ENCODE measurements around the gene C20orf202. TPM values are rescaled to one million over a fixed set of nuclear protein-coding genes. Genes with fewer than 3 reads are reported as not detected.

C20orf202 gene
- polyA plus RNA-seq, 3 donors: 0.12 TPM; not detected in 2

DNA sequence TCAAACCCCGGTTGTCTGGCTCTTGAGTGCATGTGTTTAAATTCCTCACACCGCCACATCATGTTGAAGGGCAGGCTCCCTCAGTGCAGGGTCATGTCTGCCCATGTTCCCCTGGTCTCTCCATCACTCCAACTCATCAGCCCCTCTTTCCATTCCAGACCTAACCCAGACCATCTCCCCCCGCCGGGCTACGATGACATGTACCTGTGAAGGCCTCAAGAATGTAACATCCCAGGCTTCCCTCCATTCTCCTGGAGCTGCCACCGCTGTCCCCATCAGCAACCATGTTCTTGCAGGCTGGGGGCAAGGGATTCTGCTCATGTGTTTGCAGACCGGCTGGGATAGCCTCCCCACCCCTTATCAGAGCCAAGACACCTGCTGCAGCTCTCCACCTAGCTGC, 38.4 kb upstream of the C20orf202 start:
- Histone ChIP-seq H3K4me1 (ENCODE audit: control insufficient read depth in 1 of 2, insufficient read depth in 2 of 2, low read length in 2 of 2) (no peaks in the 10 kb centered on the region), H3K4me3 (replicated peaks in 1 of 3; ENCODE audit: low read depth in 2 of 3, low read length in 3 of 3) (no peak overlapping the region), H3K79me2 (ENCODE audit: insufficient read depth, low read length) (no peaks in the 10 kb centered on the region), H2AFZ (ENCODE audit: insufficient read depth, low read depth, low read length, poor library complexity, severe bottlenecking) (no peak overlapping the region), H4K20me1 (ENCODE audit: insufficient read depth, low read length) (peaks cover 39% of the 10 kb centered on the region), H3K27ac (ENCODE audit: low read depth in 1 of 2, low read length in 2 of 2) (no peak overlapping the region), H3K27me3 (ENCODE audit: control insufficient read depth in 2 of 2, insufficient read depth in 2 of 2, low read length in 2 of 2) (no peaks in the 10 kb centered on the region), H3K4me2 (replicated peaks; ENCODE audit: extremely low read depth, low read length, poor library complexity, severe bottlenecking) (no peak overlapping the region), H3K9ac (ENCODE audit: insufficient read depth, low read length, poor library complexity, severe bottlenecking) (no peak overlapping the region), H3K9me3 (replicated peaks in 1 of 2; ENCODE audit: control insufficient read depth in 1 of 2, insufficient read depth in 1 of 2, low read length in 2 of 2) (no peaks in the 10 kb centered on the region), H3K36me3 (replicated peaks in 1 of 2; ENCODE audit: control insufficient read depth in 1 of 2, insufficient read depth in 2 of 2, low read length in 2 of 2) (peaks cover 96 to 99% of the 10 kb centered on the region in 2 donors)
- Mint-ChIP-seq H3K27ac (no peak overlapping the region), H3K9me3 (peaks cover 0 to 3% (median 0%) of the 10 kb centered on the region in 7 donors), H3K4me1 (peaks cover 7% of the 10 kb centered on the region), H3K27me3 (ENCODE audit: low read depth in 3 of 3) (peaks cover 0 to 2% (median 0%) of the 10 kb centered on the region in 3 donors), H3K4me3 (no peak overlapping the region), H3K36me3 (peaks cover 87 to 92% of the 10 kb centered on the region in 2 donors)
- WGBS (ENCODE audit: insufficient coverage): 100% methylated on average over 5 of the region's 7 CpGs
- no peak for DNase-seq
- TF ChIP-seq, protein P1, sequence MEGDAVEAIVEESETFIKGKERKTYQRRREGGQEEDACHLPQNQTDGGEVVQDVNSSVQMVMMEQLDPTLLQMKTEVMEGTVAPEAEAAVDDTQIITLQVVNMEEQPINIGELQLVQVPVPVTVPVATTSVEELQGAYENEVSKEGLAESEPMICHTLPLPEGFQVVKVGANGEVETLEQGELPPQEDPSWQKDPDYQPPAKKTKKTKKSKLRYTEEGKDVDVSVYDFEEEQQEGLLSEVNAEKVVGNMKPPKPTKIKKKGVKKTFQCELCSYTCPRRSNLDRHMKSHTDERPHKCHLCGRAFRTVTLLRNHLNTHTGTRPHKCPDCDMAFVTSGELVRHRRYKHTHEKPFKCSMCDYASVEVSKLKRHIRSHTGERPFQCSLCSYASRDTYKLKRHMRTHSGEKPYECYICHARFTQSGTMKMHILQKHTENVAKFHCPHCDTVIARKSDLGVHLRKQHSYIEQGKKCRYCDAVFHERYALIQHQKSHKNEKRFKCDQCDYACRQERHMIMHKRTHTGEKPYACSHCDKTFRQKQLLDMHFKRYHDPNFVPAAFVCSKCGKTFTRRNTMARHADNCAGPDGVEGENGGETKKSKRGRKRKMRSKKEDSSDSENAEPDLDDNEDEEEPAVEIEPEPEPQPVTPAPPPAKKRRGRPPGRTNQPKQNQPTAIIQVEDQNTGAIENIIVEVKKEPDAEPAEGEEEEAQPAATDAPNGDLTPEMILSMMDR (IDR thresholded peaks at IDR 0.05): no peak
- intact Hi-C loops (cut with micrococcal nuclease): no loop called here

DNA sequence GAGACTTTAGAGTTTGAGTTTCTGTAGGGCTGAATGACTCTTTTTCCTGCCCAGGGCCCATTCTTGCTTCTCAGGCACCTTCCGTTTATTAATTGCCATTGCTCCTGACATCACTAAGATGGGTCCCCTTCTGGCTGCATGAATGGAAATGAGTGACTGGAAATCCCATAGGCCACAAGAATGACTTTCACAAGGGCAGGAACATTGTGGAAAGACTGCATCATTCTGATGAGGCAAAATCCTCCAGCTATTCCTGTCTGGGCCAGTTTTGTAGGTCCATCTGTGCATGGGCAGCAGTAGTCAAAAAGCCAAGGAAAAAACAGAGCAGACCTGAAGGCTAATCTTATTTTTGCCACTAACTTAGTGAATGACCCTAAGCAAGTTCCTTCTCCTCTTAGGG, 37.7 kb upstream of the C20orf202 start:
- intact Hi-C loops (cut with micrococcal nuclease): no loop called here
- H3K27ac Mint-ChIP-seq: peak overlapping the region in 1 of 7 donors; percentile 82
- no peak overlapping the region for H3K4me3 Mint-ChIP-seq
- no peak for DNase-seq
- H3K4me3 ChIP-seq (replicated peaks in 1 of 3; ENCODE audit: low read depth in 2 of 3, low read length in 3 of 3): no peak overlapping the region
- peaks cover 0 to 2% (median 0%) of the 10 kb centered on the region in 3 donors for H3K27me3 Mint-ChIP-seq (ENCODE audit: low read depth in 3 of 3)
- H3K9me3 Mint-ChIP-seq: peaks cover 0 to 3% (median 0%) of the 10 kb centered on the region in 7 donors
- H3K27ac ChIP-seq (ENCODE audit: low read depth in 1 of 2, low read length in 2 of 2): no peak overlapping the region
- peaks cover 94 to 99% of the 10 kb centered on the region in 2 donors for H3K36me3 ChIP-seq (replicated peaks in 1 of 2; ENCODE audit: control insufficient read depth in 1 of 2, insufficient read depth in 2 of 2, low read length in 2 of 2)
- no peaks in the 10 kb centered on the region for H3K79me2 ChIP-seq (ENCODE audit: insufficient read depth, low read length)
- peaks cover 7% of the 10 kb centered on the region for H3K4me1 Mint-ChIP-seq
- WGBS (ENCODE audit: insufficient coverage): no CpG with 5 or more reads among the region's 1 CpG
- H3K27me3 ChIP-seq (ENCODE audit: control insufficient read depth in 2 of 2, insufficient read depth in 2 of 2, low read length in 2 of 2): no peaks in the 10 kb centered on the region
- H3K4me2 ChIP-seq (replicated peaks; ENCODE audit: extremely low read depth, low read length, poor library complexity, severe bottlenecking): no peak overlapping the region
- H2AFZ ChIP-seq (ENCODE audit: insufficient read depth, low read depth, low read length, poor library complexity, severe bottlenecking): no peak overlapping the region
- H3K9ac ChIP-seq (ENCODE audit: insufficient read depth, low read length, poor library complexity, severe bottlenecking): no peak overlapping the region
- H3K9me3 ChIP-seq (replicated peaks in 1 of 2; ENCODE audit: control insufficient read depth in 1 of 2, insufficient read depth in 1 of 2, low read length in 2 of 2): no peaks in the 10 kb centered on the region
- TF ChIP-seq, protein P1 (IDR thresholded peaks at IDR 0.05): no peak
- H3K36me3 Mint-ChIP-seq: peaks cover 88 to 92% of the 10 kb centered on the region in 2 donors
- H4K20me1 ChIP-seq (ENCODE audit: insufficient read depth, low read length): peaks cover 39% of the 10 kb centered on the region
- H3K4me1 ChIP-seq (ENCODE audit: control insufficient read depth in 1 of 2, insufficient read depth in 2 of 2, low read length in 2 of 2): no peaks in the 10 kb centered on the region
